ENCODE data around the gene RAD51AP2.

GRCh38 chr2:17541531-17541950 lies 23.3 kb upstream of the RAD51AP2 start:
- no peak for TF ChIP-seq CTCF (IDR thresholded peaks at IDR 0.05; ENCODE audit: low read depth, low read length, poor library complexity, severe bottlenecking)
- TF ChIP-seq EZH2phosphoT487 (IDR thresholded peaks at IDR 0.05; ENCODE audit: borderline replicate concordance, low read length) = no peak

All from DOHH2 (cell line).